ENCODE results near the gene DCAF15.
"Not testable (repeated sequence)": the region's sequence is repeated elsewhere in the genome, so short reads cannot be mapped to it uniquely, and the experiment has no call there.

Gene DCAF15, protein sequence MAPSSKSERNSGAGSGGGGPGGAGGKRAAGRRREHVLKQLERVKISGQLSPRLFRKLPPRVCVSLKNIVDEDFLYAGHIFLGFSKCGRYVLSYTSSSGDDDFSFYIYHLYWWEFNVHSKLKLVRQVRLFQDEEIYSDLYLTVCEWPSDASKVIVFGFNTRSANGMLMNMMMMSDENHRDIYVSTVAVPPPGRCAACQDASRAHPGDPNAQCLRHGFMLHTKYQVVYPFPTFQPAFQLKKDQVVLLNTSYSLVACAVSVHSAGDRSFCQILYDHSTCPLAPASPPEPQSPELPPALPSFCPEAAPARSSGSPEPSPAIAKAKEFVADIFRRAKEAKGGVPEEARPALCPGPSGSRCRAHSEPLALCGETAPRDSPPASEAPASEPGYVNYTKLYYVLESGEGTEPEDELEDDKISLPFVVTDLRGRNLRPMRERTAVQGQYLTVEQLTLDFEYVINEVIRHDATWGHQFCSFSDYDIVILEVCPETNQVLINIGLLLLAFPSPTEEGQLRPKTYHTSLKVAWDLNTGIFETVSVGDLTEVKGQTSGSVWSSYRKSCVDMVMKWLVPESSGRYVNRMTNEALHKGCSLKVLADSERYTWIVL

DNA sequence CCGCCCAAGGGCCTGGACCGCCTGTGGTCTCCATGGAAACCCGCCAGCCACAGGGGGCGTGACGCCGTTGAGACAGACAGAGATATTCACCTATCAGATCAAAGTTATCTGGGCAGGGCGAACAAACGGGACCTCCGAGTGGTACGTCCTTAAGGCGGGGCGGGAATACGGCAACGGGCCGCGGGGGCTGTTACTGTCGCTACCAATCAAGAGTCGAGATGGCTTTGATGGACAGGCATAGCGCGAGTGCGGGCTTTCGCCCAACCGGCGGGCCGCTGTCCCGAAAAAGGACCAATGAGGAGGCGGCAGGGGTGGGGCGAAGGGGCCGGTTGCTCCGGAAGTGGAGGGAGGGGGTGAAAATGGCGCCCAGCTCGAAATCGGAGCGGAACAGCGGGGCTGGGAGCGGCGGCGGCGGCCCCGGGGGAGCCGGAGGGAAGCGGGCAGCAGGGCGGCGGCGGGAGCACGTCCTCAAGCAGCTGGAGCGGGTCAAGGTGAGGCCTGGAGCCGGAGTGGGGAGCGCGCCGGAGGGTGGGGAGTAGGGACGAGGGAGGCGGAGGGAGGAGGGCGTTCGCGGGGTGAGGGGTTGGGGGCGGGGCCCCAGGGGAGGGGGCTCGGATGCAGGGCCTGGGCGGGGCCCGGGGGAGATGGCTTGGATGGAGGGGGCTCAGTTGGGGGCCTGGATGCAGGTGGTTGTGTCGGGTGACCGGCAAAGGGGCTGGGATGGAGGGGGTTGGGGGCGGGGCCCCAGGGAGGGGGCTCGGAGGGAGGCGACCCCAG is at the start of gene DCAF15:
Gene DCAF15 (plus strand): TSS at position 356 of the 777 bp plus-strand sequence. CDS start 4 bp downstream, at position 360.
- peak; percentile 99 to 100 for DNase-seq

DNA sequence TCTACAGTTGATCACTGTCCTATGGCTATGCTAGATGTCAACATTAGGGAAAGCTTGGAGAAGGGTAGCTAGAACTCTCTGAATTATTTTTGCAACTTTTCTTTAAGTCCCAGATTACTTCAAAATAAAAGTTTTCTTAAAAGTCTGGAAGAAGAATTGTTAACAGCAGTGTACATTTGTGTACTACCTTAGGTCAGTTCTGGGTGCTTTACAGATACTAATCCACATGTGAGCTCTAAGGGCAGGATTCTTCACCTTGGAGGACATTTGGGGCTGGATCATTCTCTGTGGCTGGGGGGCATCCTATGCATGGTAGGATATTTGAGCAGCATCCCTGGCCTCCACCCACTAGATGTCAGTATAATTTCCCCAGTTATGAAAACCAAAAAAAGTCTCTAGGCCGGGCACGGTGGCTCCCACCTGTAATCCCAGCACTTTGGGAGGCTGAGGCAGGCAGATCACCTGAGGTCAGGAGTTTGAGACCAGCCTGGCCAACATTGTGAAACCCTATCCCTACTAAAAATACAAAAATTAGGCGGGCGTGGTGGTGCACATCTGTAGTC is 49.2 kb upstream of the DCAF15 start:
- peak in 1 of 2 experiments; percentile 55 for DNase-seq

DNA sequence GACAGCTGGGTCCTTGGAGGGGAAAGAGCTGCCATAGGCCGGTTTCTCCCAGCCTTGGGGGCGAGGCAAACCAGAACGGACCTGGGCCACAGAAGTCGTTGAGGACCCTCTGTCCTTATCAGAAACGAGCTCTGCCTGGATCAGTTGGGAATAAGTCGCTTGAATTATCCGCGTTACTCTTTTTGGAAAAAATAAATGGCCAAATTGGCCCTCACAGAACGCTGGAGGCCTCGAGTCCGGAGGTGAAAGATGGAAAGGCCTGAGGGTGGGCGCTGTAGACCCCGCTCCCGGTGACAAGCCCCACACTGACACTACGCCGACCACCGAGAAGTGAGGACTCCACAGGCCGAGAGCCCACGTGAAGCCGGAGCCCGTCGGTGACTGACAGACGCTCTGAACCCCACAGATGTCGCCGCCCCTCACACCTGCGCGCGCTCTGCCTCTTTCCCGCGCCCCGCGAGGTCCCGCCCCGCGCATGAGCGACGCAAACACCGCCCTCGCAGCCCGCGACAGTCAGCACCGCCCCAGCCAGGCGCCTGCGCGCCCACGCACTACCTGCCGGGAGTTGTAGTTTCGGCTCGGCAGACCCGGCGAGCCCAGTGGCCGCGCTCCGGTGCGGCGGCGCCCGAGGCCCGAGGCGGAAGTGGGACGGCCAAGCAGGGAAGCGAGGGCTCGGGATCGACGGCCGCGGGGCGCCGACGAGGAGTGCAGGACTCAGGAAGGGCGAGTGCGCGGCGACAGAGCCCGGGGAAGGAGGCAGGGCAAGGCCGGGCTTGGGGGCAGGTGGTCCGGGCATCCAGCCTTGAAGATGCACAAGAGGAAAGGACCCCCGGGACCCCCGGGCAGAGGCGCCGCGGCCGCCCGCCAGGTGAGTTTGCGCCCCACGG is 46.4 kb upstream of the DCAF15 start, which contains the start of the genes BRME1 and CC2D1A:
Gene BRME1 (minus strand): TSS at position 484 of the 887 bp plus-strand sequence. CDS start 1,225 bp downstream, outside the sequence.
Gene CC2D1A (plus strand): TSS at position 568 of the 887 bp plus-strand sequence. CDS start 241 bp downstream, at position 809.
- DNase-seq, result peak; percentile 74 to 94

DNA sequence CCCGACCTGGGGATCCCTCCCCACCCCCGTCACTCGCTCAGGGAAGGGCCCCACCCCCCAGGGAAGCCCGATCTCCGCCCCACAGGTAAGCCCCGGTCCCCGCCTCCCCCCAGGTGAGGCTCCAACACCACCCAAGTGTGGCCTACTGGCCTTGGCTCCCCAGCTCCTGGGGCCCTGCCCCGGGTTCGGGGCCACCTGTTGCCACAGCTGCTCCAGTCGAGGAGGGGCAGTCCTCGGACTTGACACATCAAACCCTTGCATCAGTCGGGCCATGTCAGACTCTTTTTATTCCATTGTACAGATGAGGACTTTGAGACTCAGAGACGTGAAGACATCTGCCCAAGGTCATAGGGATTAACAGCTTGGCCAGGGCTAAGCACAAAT is 45.8 kb upstream of the DCAF15 start:
- peak in 1 of 2 experiments; percentile 21 for DNase-seq

DNA sequence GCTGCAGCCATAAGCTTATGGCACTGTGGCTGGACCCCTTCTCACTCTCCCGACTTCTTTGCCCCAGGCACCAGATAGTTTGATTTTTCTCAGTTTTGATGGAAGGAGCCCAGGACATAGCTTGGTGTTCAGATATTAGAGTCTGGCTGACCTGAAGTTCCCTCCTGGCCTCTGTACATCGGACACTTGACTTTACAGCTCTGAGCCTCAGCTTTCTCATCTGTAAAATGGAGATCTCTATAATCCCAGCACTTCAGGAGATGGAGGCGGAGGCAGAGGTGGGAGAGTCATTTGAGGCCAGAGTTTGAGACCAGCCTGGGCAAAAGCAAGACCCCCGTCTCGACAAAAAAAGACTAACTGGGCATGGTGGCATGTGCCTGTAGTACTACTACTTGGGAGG is 45.4 kb upstream of the DCAF15 start:
- no peak for DNase-seq

DNA sequence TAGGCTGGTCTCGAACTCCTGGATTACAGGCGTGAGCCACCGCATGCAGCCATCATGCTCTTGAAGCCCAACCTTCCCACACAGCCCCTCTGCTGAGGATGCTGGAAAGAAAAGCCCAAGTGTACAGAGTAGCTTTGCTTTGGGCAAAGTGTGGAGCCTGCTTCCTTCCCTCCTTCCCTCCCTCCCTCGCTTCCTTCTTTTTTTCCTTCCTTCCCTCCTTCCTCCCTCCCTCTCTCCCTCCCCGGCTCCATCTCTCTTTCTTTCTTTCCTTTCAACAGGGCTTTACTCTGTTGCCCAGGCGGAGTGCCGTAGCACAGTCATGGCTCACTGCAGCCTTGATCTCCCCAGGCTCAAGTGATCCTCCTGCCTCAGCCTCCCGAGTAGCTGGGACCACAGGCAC is 43.6 kb upstream of the DCAF15 start:
- no peak for DNase-seq

DNA sequence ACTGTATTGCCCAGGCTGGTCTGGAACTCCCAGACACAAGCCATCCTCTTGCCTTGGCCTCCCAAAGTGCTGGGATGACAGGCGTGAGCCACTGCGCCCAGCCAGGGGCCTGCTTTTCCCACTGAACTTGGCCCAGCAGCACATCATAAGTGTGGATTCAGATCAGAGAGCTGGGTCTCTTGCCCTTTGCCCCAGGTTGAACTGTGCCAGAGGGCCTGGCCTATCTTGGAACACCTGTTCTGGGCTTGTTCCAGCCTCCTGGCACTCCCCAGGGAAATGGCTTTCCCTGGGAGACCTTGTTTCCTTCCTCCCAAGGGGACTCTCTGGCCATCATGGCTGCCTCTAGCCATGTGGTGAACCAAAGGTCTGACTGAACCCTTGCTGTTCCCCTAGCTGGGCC is 42.9 kb upstream of the DCAF15 start:
- no peak for DNase-seq

DNA sequence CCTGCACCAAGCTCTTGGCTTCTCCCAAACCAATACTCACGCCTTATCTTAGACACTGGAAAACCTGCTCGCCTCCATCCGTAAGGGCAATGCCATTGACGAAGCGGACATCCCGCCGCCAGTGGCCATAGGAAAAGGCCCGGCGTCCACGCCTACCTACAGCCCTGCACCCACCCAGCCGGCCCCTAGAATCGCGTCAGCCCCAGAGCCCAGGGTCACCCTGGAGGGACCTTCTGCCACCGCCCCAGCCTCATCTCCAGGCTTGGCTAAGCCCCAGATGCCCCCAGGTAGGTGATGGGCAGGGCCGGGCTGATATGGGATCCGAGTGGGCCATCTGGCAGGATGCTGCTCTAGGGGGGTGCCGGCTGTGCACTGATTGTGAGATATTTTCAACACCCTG is 39.0 kb upstream of the DCAF15 start:
- no peak for DNase-seq

DNA sequence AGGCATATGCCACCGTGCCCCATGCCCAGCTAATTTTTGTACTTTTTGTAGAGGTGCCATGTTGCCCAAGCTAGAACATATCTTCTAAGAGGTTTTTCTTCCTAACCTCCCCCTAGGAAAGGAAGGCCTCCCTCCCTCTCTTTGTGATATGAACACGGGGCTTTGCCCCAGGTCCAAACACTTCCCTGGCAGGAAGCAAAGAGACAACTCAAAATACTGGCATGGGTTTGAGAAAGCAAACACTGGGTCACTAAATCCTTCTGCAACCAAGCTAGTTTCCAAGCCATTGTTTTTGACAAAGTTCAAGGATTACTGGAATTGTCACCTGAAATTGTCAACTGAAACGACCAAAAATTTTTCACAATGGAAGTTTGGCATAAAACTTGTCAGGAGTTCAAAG is 37.5 kb upstream of the DCAF15 start:
- DNase-seq, result no peak

DNA sequence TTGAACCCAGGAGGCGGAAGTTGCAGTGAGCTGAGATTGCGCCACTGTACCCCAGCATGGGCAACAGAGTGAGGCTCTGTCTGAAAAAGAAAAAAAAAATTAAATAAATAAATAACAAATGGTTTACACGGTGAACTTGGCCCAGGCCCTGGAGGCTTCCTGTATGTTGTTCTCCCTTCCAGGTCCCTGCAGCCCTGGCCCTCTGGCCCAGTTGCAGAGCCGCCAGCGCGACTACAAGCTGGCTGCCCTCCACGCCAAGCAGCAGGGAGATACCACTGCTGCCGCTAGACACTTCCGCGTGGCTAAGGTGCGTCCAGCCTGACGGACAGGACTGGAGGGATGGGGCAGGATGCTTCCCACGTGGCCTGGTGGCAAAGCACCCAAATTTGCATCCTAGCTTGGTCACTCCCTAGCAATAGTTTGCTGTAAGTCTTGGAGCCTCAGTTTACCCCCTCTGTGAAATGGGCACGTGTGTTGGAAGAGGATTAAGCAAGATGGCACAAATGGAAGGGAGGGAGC is 34.4 kb upstream of the DCAF15 start:
- no peak for DNase-seq

DNA sequence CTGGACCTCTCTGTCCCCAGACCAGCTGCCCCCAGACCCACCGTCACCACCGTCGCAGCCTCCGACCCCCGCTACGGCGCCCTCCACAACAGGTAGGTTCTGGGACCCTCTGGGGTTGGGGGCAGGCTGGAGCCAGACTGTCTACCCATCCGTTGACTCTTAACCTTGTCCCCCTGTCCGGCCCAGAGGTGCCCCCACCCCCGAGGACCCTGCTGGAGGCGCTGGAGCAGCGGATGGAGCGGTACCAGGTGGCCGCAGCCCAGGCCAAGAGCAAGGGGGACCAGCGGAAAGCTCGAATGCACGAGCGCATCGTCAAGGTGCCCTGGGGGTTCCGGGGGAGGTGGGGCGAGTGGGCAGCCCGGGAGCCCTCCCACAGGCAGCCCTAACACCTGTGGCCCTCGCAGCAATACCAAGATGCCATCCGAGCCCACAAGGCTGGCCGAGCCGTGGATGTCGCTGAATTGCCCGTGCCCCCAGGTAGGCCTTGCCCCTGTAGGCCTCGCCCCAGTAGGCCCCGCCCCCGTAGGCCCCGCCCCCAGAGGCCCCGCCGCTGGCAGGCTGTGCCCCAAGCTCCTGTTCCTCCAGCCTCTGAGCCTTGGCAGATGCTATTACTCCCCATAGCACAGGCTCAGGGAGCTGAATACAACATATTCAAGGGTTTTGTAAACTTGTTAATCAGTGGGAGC is 33.4 kb upstream of the DCAF15 start:
- DNase-seq, result no peak

DNA sequence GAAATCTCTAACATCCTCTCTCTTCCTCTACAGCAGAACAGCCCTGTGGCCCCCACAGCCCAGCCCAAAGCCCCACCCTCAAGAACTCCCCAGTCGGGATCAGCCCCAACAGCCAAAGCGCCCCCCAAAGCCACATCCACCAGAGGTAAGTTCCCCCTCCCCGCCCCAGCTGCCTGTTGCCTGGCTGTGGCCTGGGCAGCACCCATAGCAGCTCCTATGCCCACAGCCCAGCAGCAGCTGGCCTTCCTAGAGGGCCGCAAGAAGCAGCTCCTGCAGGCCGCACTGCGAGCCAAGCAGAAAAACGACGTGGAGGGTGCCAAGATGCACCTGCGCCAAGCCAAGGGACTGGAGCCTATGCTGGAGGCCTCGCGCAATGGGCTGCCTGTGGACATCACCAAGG is 31.8 kb upstream of the DCAF15 start:
- DNase-seq, result no peak

DNA sequence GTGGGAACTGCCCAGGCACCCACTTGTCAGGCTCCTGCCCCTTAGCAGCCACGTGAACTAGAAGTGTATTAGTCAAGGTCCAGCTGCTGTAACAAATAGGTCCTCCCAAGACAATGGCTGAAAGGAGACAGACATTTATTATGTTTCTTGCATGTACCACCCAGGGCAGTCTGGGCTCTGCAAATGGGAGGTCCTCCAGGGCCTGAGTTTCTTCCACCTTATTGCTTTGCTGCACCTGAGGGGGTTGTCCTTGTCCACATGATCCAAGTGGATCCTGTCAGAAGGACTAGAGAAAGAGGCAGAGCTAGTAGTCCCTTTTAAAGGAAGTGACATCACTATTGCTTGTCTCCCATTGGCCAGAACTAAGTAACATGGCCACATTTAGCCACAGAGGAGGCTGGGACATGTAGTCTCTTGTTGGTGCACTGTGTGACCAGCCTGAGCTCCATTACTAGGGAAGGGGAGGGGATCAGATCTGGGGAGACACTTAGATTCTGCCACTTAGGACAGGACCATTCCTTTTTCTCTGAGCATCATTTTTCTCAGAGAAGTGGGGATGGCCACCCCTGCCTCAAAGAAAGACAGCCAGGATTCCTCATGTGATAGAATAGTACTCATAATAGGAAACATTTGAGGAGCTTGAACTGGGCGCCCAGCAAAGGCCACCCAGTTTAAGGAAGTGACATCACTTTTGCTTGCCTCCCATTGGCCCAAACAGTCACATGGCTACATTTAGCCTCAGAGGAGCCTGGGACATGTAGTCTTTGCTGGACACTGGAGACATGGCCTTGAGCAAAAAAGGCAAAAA is 31.2 kb upstream of the DCAF15 start:
- DNase-seq, result peak; percentile 64 to 73

DNA sequence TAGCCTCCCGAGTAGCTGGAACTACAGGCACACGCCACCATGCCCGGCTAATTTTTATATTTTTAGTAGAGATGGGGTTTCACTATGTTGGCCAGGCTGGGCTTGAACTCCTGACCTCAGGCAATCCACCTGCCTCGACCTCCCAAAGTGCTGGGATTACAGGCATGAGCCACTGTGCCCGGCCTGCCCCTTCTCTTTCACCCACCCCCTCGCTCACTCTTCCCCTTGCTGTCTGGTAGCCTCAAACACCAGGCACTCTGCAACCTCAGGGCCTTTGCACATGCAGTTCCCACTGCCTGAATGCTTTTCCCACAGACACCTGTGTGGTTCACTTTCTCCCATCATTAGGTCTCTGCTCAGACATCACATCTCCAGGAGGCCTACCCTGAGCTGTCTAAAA is 30.2 kb upstream of the DCAF15 start:
- DNase-seq, result not testable (repeated sequence)

DNA sequence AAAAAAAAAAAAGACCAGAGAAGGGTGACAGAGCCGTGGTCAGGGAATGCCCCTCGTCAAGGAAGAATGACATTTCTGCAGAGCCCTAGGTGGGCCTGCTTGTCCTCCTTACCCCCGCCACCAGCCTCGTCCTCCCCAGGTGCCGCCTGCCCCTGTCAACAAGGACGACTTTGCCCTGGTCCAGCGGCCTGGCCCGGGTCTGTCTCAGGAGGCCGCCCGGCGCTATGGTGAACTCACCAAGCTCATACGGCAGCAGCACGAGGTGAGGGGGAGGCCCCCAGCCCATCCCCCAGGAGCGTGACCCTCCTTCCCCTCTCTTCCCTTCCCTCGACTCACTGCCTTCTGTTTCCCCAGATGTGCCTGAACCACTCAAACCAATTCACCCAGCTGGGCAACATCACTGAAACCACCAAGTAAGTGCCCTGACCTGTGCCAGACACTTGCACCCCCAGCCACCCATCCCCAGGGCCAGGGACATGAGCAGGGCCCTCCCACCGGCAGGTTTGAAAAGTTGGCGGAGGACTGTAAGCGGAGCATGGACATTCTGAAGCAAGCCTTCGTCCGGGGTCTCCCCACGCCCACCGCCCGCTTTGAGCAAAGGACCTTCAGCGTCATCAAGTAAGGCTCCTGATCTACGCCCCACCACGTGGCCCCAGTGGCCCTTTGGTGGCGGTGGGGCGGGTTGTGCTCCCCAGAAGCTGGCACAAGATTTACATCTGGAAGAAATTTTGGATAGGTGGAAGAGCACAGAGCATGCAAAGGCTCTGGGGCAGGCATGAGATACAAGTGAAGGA is 28.9 kb upstream of the DCAF15 start:
- DNase-seq, result no peak

DNA sequence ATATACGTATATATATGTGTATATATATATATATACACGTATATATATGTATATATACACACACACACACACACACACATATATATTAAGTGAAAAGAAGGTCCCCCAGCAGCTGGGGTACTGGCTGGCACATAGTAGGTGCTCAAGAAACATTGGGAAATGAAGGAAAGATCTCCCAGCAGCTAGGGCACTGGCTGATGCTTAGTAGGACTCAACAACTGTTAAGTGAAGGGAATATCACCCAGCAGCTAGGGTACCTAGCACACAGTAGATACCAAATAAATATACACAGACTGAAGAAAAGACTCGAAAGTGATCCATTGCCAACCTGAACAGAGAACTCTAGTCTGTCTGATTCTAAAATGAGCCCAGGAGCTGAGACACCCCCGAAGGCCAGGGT is 26.3 kb upstream of the DCAF15 start:
- DNase-seq, result no peak

DNA sequence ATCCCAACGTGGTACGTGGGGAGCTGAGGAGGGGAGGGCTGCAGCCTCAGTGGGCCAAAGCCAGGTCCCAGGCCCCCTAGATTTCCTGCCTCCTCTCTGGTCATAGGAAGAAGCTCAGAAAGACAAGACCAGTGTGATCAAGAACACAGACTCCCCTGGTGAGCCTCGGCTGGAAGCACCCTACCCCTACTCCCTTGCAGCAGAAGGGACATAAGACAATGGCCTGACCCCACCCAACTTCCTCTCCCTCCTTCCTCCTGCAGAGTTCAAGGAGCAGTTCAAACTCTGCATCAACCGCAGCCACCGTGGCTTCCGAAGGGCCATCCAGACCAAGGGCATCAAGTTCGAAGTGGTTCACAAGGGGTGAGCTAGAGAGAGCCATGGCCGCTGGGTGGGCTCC is 25.6 kb upstream of the DCAF15 start:
- no peak for DNase-seq

DNA sequence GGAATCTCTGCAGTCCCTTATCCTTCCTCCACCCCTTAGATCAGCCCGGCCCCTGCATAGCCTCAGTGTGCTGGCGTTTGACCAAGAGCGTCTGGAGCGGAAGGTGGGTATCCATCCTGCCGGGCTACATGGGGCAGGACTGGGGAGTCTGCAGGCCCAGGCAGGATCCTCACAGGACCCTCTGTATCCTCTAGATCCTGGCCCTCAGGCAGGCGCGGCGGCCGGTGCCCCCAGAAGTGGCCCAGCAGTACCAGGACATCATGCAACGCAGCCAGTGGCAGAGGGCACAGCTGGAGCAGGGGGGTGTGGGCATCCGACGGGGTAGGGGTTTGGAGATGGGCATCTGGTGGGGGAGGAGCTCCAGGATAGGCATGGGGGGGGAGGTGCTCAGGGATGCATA is 23.0 kb upstream of the DCAF15 start:
- peak in 1 of 2 experiments; percentile 37 for DNase-seq

DNA sequence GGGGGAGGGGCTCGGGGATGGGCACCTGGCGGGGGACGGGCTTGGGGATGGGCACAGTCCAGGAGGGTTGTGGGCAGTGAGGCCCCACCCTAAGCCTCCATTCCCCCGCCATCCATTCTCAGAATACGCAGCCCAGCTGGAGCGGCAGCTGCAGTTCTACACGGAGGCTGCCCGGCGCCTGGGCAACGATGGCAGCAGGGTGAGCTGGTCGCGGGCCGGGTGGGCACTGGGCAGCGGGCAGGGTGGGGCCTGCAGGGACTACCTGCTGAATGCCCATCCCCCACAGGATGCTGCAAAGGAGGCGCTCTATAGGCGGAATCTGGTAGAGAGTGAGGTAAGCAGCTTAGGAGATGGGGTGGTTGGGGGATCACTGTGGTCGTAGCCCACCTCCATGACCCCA is 22.4 kb upstream of the DCAF15 start:
- DNase-seq, result no peak
